Activated CD8-positive, alpha-beta memory T cell treated with anti-CD3 and anti-CD28 coated beads for 48 hours (primary cell): ENCODE results near the gene PRR3.

Experiments used
- DNase-seq, 3 experiments: peaks; one replicate each; pipeline ENCODE4 v3.0.0-alpha.2; 2020; ENCODE audit warnings: low read depth in 2 of 3, low spot score in 2 of 3

PRR3 gene

DNA sequence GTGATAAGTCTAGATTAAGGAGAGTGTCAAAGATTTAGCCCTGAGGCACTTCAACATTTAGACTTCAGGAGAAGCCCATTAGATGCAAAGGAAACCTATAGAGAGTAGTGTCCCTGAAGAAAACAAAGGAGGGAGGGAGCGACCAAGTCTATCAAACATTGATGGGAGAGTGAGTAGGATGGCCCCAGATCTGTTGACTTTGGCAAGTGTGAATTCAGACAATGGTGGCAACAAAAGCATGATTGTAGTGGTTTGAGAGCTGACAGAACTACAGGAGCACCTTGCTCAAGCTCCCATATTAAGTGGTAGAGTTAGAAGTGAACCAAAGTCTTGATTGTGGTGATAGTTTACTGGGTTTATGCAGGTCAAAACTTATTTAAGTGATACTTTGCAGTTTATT, 13.2 kb downstream of the PRR3 start:
- DNase-seq = no peak

DNA sequence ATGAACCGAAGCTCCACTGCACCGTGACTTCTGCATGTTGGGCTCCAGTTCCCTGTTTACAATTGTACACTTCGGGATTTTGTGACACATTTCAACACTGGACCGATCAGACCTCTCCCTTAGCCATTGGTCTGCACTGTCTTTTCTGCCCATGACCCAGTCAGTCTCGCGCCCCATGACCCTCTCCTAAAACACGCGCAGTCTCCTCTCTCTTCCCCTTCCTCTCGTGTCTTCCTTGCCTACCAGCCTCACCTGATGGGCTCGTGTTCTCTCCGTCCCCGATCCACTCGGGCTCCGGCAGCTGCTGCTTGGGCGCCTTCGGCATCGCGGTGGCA, 13.6 kb downstream of the PRR3 start:
- DNase-seq = no peak

DNA sequence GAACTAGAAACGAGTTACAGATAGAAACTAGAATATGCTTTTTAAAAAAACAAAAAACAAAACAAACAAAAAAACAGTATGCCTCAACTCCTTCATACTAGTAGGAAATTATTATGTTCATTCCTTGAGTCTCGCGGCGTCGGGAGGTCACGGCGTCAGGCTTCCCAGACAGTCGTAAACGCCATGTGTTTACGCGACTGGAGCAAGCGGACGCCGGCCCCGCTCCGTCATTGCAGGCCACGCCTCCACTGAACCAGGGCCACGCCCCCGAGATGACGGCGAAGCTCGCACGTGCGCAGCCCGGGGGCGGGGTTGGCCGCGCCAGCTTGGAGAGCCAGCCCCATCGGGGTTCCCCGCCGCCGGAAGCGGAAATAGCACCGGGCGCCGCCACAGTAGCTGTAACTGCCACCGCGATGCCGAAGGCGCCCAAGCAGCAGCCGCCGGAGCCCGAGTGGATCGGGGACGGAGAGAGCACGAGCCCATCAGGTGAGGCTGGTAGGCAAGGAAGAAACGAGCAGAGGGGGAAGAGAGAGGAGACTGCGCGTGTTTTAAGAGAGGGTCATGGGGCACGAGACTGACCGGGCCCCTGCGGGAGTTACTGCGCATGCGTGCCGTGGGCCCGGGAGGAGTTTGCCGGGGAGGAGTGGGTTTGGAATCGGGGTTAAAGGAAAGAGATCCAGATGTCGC, 14.1 kb downstream of the PRR3 start, which contains the start of gene ABCF1:
Gene ABCF1 (plus strand): TSS at position 368 of the 687 bp plus-strand sequence. CDS start 46 bp downstream, at position 414.
- DNase-seq = peak; percentile 99

DNA sequence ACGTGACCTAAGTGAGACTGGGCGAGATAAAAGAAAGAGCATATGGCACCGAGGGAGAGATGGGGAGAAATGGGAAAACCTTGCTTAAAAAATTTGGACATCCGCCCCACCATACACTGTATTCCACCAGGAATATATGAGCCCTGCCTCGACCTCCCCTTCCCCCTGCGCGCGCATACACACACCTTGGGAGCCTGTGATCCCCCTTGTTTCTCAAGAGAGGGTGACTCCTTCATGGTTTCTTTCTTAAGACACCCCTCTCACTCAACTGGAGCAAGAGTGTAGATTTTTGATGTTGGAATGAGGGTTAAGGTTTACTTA, 14.6 kb downstream of the PRR3 start:
- DNase-seq = peak in 1 of 3 experiments; percentile 11

DNA sequence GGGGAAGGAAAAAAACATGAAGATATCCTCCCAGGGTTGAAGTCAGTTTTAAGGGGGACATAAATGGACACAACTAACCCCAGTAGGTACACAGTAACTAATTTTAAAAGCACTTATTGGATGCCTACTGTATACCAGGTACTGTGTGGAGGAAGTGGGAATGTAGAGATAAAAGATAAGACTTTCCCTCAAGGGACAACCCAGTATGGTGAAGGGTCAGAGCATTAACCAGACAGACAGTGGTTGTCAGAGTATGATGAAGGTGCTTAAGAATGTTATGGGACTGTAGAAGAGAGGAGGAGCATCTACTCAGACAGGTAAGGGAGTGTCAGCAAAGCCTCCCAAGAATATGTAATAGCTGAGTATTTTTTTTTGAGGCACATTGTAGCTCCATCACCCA, 15.1 kb downstream of the PRR3 start:
- no peak for DNase-seq

DNA sequence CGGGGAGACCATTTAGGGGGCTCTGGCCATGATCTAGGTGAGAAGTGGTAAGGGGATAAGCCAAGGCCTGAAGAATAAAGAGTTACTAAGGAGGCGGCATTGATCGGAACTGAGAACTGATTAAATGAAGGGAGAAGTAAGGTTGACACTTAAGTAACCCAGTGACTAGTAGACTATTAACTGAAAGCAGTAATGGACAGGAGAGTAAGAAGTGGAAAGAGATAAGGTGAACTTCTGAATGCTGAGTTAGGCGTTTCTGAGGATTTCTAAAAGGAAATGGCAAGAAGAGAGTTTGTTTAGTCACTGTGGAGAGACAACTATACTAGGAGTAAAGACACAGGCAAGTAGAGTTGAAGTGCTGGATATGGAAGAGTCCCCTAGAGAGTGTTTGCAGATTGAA, 16.0 kb downstream of the PRR3 start:
- DNase-seq = no peak

DNA sequence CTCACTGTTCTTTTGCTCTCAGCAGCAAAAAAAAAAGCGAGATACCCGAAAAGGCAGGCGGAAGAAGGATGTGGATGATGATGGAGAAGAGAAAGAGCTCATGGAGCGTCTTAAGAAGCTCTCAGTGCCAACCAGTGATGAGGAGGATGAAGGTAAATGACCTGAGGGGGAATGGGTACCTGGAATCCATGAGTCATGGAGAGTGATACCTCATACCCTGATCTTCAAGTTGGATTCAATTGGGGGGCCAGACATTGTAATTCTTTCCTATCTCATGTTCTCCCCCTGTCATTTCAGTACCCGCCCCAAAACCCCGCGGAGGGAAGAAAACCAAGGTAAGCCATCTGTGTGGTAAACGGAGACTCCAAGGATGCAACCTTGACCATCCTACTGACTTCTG, 21.0 kb downstream of the PRR3 start:
- no peak for DNase-seq

DNA sequence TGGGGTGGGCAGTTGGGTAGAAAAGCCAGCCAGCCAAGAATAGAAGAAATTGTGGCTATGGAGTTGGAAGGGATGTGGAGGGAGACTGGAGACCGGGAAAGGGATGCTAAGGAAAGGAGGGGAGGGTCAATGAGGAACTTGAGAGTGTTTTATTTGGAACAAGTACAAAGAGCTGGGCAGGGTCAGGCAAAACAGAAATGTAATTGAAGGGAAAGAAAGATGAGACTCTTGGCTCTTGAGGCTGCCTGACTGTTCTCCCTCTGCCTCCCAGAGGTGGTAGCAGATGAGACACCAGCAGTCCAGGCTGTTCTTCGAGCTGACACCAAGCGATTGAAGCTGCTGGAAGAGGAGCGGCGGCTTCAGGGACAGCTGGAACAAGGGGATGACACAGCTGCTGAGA, 26.8 kb downstream of the PRR3 start:
- DNase-seq = no peak

DNA sequence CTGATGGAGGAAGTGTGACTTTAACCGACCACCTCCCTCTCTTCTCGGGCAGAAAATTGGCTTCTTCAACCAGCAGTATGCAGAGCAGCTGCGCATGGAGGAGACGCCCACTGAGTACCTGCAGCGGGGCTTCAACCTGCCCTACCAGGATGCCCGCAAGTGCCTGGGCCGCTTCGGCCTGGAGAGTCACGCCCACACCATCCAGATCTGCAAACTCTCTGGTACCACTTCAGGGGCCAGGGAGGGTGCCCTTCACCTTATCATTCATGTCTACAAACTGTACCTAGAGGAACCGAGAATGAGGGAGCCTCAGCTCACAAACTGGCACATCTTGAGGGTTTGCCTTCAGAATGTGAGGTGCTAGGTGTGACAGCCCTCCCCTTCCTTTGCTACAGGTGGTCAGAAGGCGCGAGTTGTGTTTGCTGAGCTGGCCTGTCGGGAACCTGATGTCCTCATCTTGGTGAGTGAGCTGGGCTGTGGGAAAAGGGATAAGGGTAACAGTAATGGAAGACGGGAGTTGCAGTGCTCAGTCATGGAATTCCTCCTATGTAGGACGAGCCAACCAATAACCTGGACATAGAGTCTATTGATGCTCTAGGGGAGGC, 32.8 kb downstream of the PRR3 start:
- no peak for DNase-seq

DNA sequence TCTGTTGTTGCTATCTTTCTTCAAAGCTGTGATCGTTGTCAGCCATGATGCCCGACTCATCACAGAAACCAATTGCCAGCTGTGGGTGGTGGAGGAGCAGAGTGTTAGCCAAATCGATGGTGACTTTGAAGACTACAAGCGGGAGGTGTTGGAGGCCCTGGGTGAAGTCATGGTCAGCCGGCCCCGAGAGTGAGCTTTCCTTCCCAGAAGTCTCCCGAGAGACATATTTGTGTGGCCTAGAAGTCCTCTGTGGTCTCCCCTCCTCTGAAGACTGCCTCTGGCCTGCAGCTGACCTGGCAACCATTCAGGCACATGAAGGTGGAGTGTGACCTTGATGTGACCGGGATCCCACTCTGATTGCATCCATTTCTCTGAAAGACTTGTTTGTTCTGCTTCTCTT, 33.4 kb downstream of the PRR3 start:
- DNase-seq = no peak

DNA sequence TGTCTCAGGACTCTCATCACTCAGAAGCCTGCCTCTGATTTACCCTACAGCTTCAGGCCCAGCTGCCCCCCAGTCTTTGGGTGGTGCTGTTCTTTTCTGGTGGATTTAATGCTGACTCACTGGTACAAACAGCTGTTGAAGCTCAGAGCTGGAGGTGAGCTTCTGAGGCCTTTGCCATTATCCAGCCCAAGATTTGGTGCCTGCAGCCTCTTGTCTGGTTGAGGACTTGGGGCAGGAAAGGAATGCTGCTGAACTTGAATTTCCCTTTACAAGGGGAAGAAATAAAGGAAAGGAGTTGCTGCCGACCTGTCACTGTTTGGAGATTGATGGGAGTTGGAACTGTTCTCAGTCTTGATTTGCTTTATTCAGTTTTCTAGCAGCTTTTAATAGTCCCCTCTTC, 33.9 kb downstream of the PRR3 start:
- DNase-seq = no peak

DNA sequence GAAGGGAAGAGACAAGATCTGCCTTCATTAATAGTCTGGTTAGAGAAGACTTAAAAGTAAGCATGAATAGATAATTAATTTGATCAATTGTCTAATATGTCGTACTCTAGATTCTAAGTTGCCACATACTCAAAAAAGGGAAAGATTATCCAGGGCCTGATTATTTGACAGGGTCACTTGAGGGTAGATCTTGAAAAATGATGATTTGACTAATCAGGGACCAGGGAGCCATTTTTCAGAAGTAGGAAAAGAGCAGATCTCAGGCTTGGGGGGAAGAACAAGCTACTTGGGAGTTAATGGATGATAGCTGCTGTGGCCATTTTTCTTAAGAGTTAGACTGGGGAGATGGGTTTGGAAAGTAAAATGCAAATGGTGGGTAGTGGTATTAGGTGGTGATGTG, 35.2 kb downstream of the PRR3 start:
- DNase-seq = no peak

DNA sequence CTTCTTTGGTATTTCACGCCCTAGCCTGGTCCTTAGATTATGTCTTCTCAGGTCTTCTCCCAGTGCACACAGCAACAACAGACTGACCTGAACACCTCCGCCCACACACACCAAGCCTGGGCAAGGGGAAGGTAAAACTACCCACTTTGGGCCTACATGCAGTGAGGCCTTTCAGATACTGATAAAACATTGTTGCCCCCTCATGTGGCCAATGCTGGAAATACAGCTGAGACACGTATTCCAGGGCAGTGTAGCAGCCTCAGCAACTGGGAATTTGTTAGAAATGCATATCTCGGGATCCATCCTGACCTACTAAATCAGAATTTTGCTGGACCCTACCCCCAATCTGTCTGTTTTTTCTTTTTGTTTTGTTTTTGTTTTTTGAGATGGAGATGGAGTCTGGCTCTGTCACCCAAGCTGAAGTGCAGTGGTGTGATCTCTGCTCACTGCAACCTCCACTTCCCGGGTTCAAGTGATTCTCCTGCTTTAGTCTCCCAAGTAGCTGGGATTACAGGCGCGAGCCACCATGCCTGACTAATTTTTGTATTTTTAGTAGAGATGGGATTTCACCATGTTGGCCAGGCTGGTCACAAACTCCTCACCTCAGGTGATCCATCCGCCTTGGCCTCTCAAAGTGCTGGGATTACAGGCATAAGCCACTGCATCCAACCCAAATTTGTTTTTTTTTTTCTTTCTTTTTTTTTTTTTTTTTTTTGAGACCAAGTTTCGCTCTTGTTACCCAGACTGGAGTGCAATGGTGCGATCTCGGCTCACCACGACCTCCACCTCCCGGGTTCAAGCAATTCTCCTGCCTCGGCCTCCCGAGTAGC, 40.4 kb downstream of the PRR3 start:
- peak; percentile 42 to 73 (median 61) for DNase-seq

DNA sequence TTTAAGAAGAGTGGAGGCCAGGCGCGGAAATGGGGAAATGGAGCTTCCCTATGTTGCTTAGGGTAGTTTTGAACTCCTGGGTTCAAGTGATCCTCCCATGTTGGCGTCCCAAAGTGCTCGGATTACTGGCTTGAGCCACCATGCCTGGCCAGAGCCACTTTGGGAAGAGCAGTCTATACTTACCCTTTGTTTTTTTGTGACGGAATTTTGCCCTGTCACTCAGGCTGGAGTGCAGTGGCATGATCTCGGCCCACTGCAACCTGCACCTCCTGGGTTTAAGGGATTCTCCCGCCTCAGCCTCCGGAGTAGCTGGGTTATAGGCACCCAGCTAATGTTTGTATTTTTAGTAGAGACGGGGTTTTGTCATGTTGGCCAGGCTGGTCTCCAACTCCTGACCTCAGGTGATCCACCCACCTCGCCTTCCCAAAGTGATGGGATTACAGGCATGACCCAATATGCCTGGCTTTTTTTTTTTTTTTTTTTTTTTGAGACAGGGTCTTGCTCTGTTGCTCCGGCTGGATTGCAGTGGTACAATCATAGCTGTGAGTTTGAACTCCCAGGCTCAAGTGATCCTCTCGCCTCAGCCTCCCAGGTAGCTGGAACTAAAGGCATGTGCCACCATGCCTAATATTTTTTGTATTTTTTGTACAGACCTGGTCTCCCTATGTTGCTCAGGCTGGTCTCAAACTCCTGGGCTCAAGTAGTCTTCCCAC, 42.0 kb downstream of the PRR3 start:
- DNase-seq = no peak

DNA sequence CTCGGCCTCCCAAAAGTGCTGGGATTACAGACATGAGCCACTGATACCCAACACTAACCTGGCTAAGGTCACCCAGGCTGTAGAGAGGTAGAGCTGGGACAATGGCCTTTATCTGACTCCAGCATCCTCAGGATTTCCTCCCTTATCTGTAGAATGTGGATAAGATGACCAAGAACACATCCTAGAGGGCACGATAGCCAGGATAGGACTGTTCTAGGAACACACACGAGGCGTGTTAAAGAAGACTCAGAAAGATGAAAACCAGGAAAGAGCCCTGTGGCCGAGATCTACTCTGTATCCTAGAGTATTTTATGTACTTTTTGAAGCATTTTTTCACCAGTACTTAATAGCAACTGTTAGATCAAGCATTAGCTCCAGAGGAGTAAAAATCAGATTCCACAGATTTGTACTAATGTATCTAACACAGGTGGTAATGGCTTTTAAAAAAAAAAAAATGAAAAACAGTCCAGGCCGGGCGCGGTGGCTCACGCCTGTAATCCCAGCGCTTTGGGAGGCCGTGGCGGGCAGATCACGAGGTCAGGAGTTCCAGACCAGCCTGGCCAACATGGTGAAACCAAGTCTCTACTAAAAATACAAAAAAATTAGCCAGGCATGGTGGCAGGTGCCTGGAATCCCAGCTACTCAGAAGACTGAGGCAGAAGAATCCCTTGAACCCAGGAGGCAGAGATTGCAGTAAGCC, 42.7 kb downstream of the PRR3 start:
- DNase-seq = no peak

DNA sequence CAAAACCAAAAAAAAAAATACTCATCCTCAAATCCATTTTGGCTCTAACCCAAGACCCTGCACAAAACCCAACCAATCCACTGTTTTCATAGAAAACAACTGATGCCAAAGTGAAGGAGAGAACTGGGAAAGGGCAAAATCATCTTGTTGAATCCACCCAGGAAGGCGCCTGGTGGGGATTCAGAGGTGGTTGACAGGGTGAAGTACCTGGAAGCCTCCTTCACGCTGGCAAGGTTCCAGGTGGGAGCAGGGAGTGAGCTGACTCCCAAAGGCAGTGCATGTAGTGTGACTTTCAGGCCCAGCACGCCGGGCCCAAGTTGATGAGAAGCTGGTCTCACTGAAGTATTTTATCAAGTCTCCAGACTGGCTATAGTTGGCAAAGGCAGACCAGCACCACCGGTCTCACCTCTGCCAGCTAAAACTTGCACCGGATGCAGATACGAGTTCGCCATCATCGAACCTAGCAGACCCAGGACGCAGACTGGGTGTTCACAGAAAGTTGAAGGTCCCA, 43.4 kb downstream of the PRR3 start:
- DNase-seq = no peak

DNA sequence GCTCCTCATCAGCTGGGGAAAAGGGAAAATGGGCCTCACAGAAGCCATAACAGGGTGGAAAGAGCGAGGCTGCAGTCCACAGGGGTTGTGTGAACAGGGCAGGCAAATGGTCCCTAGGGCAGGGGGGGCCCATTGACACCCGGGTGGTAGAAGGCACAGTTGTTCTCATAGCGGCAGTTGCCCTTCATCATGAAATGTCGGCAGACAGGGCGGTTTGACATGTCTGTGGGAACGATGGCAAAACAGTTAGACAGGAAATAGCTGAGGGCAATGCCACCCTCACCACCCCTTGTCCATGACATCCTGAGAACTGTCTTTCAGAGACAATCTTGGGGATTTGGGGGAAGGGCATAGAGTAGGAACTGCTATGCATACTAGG, 44.3 kb downstream of the PRR3 start:
- no peak for DNase-seq

DNA sequence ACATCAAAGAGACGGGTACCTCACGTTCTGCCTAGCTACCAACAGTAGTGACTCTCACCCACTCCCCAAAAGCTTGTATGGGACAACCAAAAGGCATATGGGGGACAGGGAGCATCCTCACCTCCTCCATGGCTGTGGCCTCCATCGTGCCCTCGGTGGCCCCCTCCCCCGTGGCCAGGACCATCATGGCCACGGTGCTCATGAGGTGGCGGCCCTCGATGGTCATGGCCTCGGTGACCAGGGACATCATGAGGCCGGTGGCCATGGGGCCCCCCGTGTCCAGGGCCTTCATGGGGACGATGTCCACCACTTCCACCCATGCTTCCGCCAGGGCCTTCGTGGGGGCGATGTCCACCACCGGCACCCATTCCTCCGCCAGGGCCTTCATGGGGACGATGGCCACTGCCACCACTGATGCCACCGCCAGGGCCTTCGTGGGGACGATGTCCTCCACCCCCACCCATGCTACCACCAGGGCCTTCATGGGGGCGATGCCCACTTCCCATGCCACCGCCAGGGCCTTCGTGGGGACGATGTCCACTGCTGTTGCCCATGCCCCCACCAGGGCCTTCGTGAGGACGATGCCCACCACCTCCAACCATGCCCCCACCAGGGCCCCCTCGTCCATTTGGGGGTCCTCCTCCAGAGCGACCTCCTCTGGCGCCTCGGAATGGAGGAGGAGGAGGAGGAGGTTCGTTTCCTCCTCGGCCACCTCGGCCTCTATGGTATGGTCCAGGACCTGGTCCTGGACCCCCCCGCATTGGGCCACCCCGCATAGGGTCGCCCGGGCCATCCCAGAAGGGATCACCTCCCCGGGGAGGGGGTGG, 44.9 kb downstream of the PRR3 start:
- DNase-seq = no peak

DNA sequence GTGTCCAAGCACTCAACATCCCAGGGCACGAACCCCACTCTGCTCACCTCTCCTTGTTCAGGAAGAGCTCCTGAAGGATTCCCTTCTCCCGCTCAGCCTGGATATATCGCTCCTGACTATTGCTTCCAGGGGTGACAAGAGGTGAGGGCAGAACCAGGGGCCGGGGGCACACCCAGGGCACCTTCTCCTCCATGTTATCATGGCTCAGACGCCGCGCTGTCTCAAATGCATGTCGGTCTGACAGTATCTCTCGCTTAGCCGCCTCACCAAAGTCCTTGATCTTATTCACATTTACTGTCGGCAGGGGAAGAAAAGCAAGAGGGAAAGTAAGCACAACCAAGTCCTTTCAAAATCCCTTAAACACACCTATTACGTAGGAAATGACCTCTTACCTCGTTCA, 46.9 kb downstream of the PRR3 start:
- DNase-seq = no peak

DNA sequence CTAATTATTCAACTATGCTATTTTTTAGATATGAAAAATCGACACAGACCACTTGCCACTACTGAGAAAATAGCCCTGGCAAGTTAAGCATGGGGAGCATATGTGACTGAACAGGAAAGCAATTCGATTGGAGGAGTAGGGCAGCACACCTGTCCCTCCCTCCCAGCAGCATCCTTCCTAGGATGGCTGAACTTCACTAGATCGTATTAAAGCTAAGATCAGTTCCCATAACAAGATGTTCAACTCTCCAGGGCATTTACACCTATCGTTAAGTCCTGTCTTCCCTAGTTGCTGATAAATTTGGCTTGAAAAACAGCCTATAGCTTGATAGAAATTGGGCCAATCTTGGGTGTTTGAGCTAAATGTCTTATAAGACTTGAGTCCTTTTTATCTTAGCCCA, 53.0 kb downstream of the PRR3 start:
- no peak for DNase-seq
